K562 (cell line): ENCODE measurements around the gene DNAH10. TPM values are rescaled to one million over a fixed set of nuclear protein-coding genes. Genes with fewer than 3 reads are reported as not detected.

Experiments
- ATAC-seq: fragments of 200-7000 bp; cut with Tn5 transposase; 3 replicates; pipeline ENCODE4 v1.9.1; 2020; ENCODE audit warnings: moderate library complexity
- BruUV-seq: library from RNA; stranded (reverse); fragments of 400-500 nt; replicated peaks from 2 replicates; lab custom pipeline; 2021; lab: Mats Ljungman, UMichigan
- CTCF ChIA-PET: fragments of 300-600 bp; formaldehyde crosslinking; extraction: SDS; loops from one replicate; lab custom pipeline; 2021; ENCODE audit warnings: low intra/inter-chr PET ratio; lab: Yijun Ruan, JAX
- POLR2A ChIA-PET: fragments of 300-600, 350-650 bp; sonication (Branson Sonifier 250); formaldehyde crosslinking; extraction: SDS; loops from one replicate; lab custom pipeline; 2021; ENCODE audit warnings: antibody characterized with exemption, inconsistent platforms; lab: Yijun Ruan, JAX
- DNase-seq, 4 experiments: peaks; one replicate each; pipeline versions ENCODE4 v3.0.0 to v3.0.0-alpha.2; 2011 to 2018; ENCODE audit warnings: low spot score in 3 of 4, mixed read lengths in 3 of 4; ENCODE audit errors: extremely low read depth in 1 of 4
- FAIRE-seq: peaks from 2 replicates; lab custom pipeline; 2011; peaks lifted over from hg19 to GRCh38; lab: Jason Lieb, UNC
- H2AFZ ChIP-seq: 2 replicates; pipeline ENCODE4 v1.6.0; 2011; ENCODE audit warnings: low read depth, low read length, control low read depth, inconsistent platforms
- H3K27ac ChIP-seq: fragments of 200-600 bp; 3 replicates; pipeline ENCODE4 v1.8.0; 2011; ENCODE audit warnings: low read depth, mild to moderate bottlenecking, control low read depth, inconsistent platforms, low read length, moderate library complexity, mixed read lengths; ENCODE audit errors: extremely low read depth
- H3K27me3 ChIP-seq, 2 experiments: fragments of 300-600 bp in 1 of 2; 2 replicates in 1 of 2; 3 replicates in 1 of 2; pipeline versions ENCODE4 v1.6.0 to v1.8.0; 2011; ENCODE audit warnings: inconsistent platforms in 2 of 2, low read length in 2 of 2, mild to moderate bottlenecking in 1 of 2, mixed read lengths in 1 of 2, moderate library complexity in 1 of 2; ENCODE audit not compliant: control insufficient read depth in 2 of 2, insufficient read depth in 2 of 2
- H3K36me3 ChIP-seq: fragments of 300-600 bp; 3 replicates; pipeline ENCODE4 v1.8.0; 2011; ENCODE audit warnings: mild to moderate bottlenecking, low read length, inconsistent platforms; ENCODE audit not compliant: control insufficient read depth, insufficient read depth
- H3K4me1 ChIP-seq, 2 experiments: fragments of 200-600 bp in 1 of 2; replicated peaks in 1 of 2; 2 replicates in 1 of 2; 3 replicates in 1 of 2; pipeline versions ENCODE4 v1.5.1 to v1.8.0; 2011; ENCODE audit warnings: inconsistent platforms in 2 of 2, low read length in 2 of 2, mild to moderate bottlenecking in 1 of 2, mixed read lengths in 1 of 2, moderate library complexity in 1 of 2; ENCODE audit not compliant: control insufficient read depth in 2 of 2, insufficient read depth in 2 of 2
- H3K4me2 ChIP-seq: 2 replicates; pipeline ENCODE4 v1.6.1; 2011; ENCODE audit warnings: low read length, control low read depth, inconsistent platforms, mixed read lengths; ENCODE audit not compliant: insufficient read depth
- H3K4me3 ChIP-seq: fragments of 200-600 bp; sonication (generic), shearing (Covaris generic); 2 replicates; pipeline ENCODE4 v1.5.1; 2016; ENCODE audit warnings: control low read depth, inconsistent platforms
- H3K79me2 ChIP-seq: fragments of 200-600 bp; 3 replicates; pipeline ENCODE4 v1.8.0; 2011; ENCODE audit warnings: low read length, inconsistent platforms; ENCODE audit not compliant: control insufficient read depth, insufficient read depth
- H3K9ac ChIP-seq, 2 experiments: 2 replicates each; pipeline versions ENCODE4 v1.6.0 to v1.6.1; 2011; ENCODE audit warnings: low read depth in 2 of 2, low read length in 2 of 2, control low read depth in 1 of 2, inconsistent platforms in 1 of 2, mild to moderate bottlenecking in 1 of 2, mixed read lengths in 1 of 2; ENCODE audit not compliant: insufficient read depth in 1 of 2
- H3K9me1 ChIP-seq: one replicate; pipeline ENCODE4 v1.6.0; 2011; ENCODE audit warnings: inconsistent platforms, mild to moderate bottlenecking, low read length, moderate library complexity; ENCODE audit not compliant: control insufficient read depth, insufficient read depth
- H3K9me3 ChIP-seq: replicated peaks from 2 replicates; pipeline ENCODE4 v1.5.1; 2011; ENCODE audit warnings: low read depth, low read length, inconsistent platforms; ENCODE audit not compliant: control insufficient read depth, insufficient read depth
- H4K20me1 ChIP-seq: replicated peaks from 2 replicates; pipeline ENCODE4 v1.6.1; 2011; ENCODE audit warnings: low read length, inconsistent platforms, mixed read lengths; ENCODE audit not compliant: control insufficient read depth, insufficient read depth
- CEBPG ChIP-seq, 3 experiments: fragments of 200-800 bp in 1 of 3; sonication (Bioruptor generic) in 1 of 3; sonication (generic) in 1 of 3; formaldehyde crosslinking in 1 of 3; IDR thresholded peaks in 2 of 3; conservative IDR thresholded peaks in 1 of 3; 2 replicates each; pipeline versions ENCODE4 v1.6.1 to v1.8.0; 2016 to 2022; ENCODE audit warnings: missing compliant biosample characterization in 2 of 3, missing genetic modification characterization in 2 of 3, mild to moderate bottlenecking in 1 of 3, missing genetic modification reagents in 1 of 3
- MAFG ChIP-seq: fragments of 450-650 bp; conservative IDR thresholded peaks from 2 replicates; pipeline ENCODE4 v1.6.1; 2016; ENCODE audit warnings: missing genetic modification characterization, missing compliant biosample characterization
- MIER1 ChIP-seq: fragments of 450-650 bp; IDR thresholded peaks from 2 replicates; pipeline ENCODE4 v1.6.1; 2016; ENCODE audit warnings: antibody characterized with exemption, mild to moderate bottlenecking, low read depth
- NCOA2 ChIP-seq, 2 experiments: fragments of 450-650 bp; IDR thresholded peaks; 2 replicates each; pipeline ENCODE4 v1.6.1; 2018; ENCODE audit warnings: mild to moderate bottlenecking in 2 of 2, moderate library complexity in 1 of 2; ENCODE audit not compliant: partially characterized antibody in 2 of 2
- THRAP3 ChIP-seq: fragments of 450-650 bp; IDR thresholded peaks from 2 replicates; pipeline ENCODE4 v1.6.1; 2016; ENCODE audit warnings: mild to moderate bottlenecking, inconsistent platforms, borderline replicate concordance
- TRIM24 ChIP-seq, 2 experiments: fragments of 450-650 bp; IDR thresholded peaks; 2 replicates each; pipeline ENCODE4 v1.6.1; 2016
- WGBS: fragments of 100-300 bp; shearing (Covaris generic); methylation state at CpG from one replicate; pipeline ENCODE4 v1.1.6; 2016; ENCODE audit warnings: low coverage, mixed read lengths; ENCODE audit not compliant: insufficient coverage; ENCODE audit errors: missing lambda C conversion rate; 5-methylcytosine and 5-hydroxymethylcytosine counted together
- in situ Hi-C: fragments of 300-500 bp; cut with MboI; formaldehyde crosslinking; loops from 4 replicates; pipeline ENCODE4 v1.15.0; 2018; ENCODE audit warnings: inconsistent platforms, mixed read lengths
- intact Hi-C: fragments of 100-400 bp; cut with micrococcal nuclease; formaldehyde crosslinking; loops from 2 replicates; pipeline ENCODE4 v1.14.2; 2022
- polyA plus RNA-seq, 8 experiments: library from polyadenylated mRNA; depleted of rRNA in 4 of 8; stranded (reverse) in 5 of 8; unstranded in 3 of 8; fragments of >200 nt; fragmentation: Nextera tagmentation in 2 of 8; fragmentation: Illumina TruSeq in 1 of 8; extraction: Ambion mirVana in 2 of 8; extraction: Trizol in 1 of 8; gene quantifications; 2 replicates each; pipeline versions ENCODE4 v1.2.1 to v1.2.3, GENCODE V29; 2011 to 2014; ENCODE audit warnings: inconsistent platforms in 1 of 8, missing spikeins in 1 of 8
- total RNA-seq, 7 experiments: library from RNA; depleted of rRNA in 6 of 7; stranded (reverse); fragments of >200 nt in 6 of 7; fragmentation: Illumina TruSeq in 2 of 7; extraction: Trizol in 2 of 7; gene quantifications; 2 replicates each; pipeline versions ENCODE4 v1.2.1 to v1.2.3, GENCODE V29; 2011 to 2021; ENCODE audit warnings: low replicate concordance in 1 of 7

Gene DNAH10
- total and polyA plus RNA-seq, 9 of the 15 experiments (the other 6 are each of a cell fraction or from before 2014, with no cell fraction given): 0.01 to 0.06 (median 0.04) TPM; not detected in 1

- no peak overlapping the region for H3K4me3 ChIP-seq
- no peaks in the 10 kb centered on the region; the same call in none of the 2 replicates for H4K20me1 ChIP-seq
- no peaks in the 10 kb centered on the region for H3K36me3 ChIP-seq
- peaks cover 62 to 81% of the 10 kb centered on the region in 2 experiments for H3K27me3 ChIP-seq
- WGBS: 1% methylated on average over 8 of the region's 8 CpGs
- no peak overlapping the region for H2AFZ ChIP-seq
- H3K79me2 ChIP-seq: no peaks in the 10 kb centered on the region
- no peak overlapping the region for H3K9ac ChIP-seq
- DNase-seq (no peak), ATAC-seq (no peak), FAIRE-seq (no peak)
- H3K4me1 ChIP-seq: peaks cover 0 to 4% of the 10 kb centered on the region in 2 experiments; a peak in 1 of 5 replicates
- TF ChIP-seq TRIM24 (IDR thresholded peaks at IDR 0.05) (peak in 1 of 2 experiments; percentile 60; a peak in 1 of 4 replicates), CEBPG (CRISPR knock-in tag; IDR thresholded peaks at IDR 0.05) (0 out of 2 replicates have a peak, but pooled peaks have one; percentile 15), CEBPG (tag; conservative IDR thresholded peaks at IDR 0.05 in 1 of 2, IDR thresholded peaks at IDR 0.05 in 1 of 2) (peak in 1 of 2 experiments; percentile 79; a peak in 2 of 4 replicates), MIER1 (no peak), NCOA2 (IDR thresholded peaks at IDR 0.05; ENCODE audit: partially characterized antibody in 2 of 2) (no peak), MAFG (tag) (no peak), THRAP3 (no peak)
- H3K27ac ChIP-seq: no peak overlapping the region
- no peaks in the 10 kb centered on the region for H3K9me3 ChIP-seq
- intact Hi-C loops: no loop called here
- POLR2A ChIA-PET: no interaction called here
- BruUV-seq: no TSS peak
- in situ Hi-C loops: no loop called here
- H3K9me1 ChIP-seq: no peaks in the 10 kb centered on the region
- CTCF ChIA-PET: no interaction called here
- H3K4me2 ChIP-seq: no peak overlapping the region
Observed at GRCh38 chr12:123896767-123897166, 134.7 kb downstream of the DNAH10 start.
